ENCODE data around the gene TUBB6.

GRCh38 chr18:12361770-12362378 is 53.8 kb downstream of the TUBB6 start:
- TF ChIP-seq CTCF (IDR thresholded peaks at IDR 0.05; ENCODE audit: low read depth, low read length) (no peak), EZH2phosphoT487 (IDR thresholded peaks at IDR 0.05; ENCODE audit: low read depth) (no peak)

Measured in OCI-LY3 (cell line).